VCaP (cell line): ENCODE measurements around the gene F5.
A peak's percentile ranks its signal among the peaks of the same experiment; 100 is the strongest.

Source experiments
- H3K27ac ChIP-seq: fragments of 450-650 bp; 2 replicates; pipeline ENCODE4 v1.5.1; 2017
- CTCF ChIP-seq: fragments of 450-650 bp; conservative IDR thresholded peaks from 2 replicates; pipeline ENCODE4 v1.5.1; 2017; ENCODE audit warnings: mild to moderate bottlenecking, moderate library complexity

The F5 gene

GRCh38 chr1:169563019-169563615 is 23.2 kb downstream of the F5 start:
- no peak overlapping the region for H3K27ac ChIP-seq
- TF ChIP-seq CTCF: no peak

GRCh38 chr1:169561692-169562091 is 24.6 kb downstream of the F5 start:
- H3K27ac ChIP-seq: no peak overlapping the region
- no peak for TF ChIP-seq CTCF

GRCh38 chr1:169557131-169557530 is 29.1 kb downstream of the F5 start:
- TF ChIP-seq CTCF: no peak
- H3K27ac ChIP-seq: no peak overlapping the region

GRCh38 chr1:169550294-169550693 is 36.0 kb downstream of the F5 start:
- H3K27ac ChIP-seq: no peak overlapping the region
- peak; percentile 63 for TF ChIP-seq CTCF

GRCh38 chr1:169548282-169548681 is 38.0 kb downstream of the F5 start:
- H3K27ac ChIP-seq: peak overlapping the region; percentile 66
- no peak for TF ChIP-seq CTCF

DNA sequence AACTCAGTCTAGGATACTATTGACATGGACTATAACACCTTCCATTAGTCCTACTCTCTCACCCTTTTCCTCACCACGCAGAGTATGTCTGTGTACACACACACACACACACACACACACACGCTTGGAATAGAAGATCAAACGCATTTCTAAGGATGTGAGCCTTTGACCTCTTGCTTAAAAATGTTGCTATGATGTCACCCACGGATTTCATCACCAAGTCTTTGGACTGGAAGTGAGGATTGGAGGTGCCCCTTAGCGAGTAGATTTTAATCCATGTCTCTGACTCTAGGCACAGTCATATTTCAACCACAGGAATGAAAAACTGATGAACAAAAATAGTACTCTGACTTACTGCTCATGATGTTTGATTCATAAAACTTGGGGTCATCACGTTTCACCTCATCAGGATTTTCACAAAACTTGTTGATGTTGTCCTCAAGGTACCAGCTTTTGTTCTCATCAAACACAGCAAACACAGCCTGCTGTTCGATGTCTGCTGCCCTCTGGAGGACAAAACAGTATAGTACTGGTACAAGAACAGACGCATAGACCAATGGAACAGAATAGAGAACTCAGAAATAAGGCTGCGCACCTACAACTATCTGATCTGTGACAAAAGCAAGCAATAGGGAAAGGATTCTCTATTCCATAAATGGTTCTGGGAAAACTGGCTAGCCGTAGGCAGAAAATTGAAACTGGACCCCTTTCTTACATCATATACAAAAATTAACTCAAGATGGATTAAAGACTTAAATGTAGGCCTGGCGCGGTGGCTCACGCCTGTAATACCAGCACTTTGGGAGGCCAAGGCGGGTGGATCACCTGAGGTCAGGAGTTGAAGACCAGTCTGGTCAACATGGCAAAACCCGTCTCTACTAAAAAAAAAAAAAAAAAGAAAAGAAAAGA is 39.9 kb downstream of the F5 start:
- peak; percentile 88 for TF ChIP-seq CTCF
- peak overlapping the region; percentile 66 for H3K27ac ChIP-seq

DNA sequence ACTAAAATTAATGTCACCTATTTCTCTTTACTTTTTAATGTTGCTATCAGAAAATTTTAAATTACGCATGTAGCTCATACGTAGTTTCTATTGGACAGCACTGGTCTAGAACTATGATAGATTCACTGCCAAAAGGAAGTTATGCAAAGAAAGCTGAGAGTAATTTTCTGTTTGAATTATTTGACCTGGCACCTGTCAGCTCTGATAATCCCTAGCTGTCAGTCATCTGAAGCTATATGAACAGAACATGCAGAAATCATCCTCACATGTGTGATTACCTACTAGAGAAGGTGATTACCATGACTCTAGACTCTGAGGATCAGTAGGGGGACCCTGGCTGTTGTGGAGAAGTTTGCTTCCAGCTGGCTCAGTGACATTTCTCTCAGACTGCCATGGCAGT is 40.8 kb downstream of the F5 start:
- peak overlapping the region; percentile 66 for H3K27ac ChIP-seq
- no peak for TF ChIP-seq CTCF
